ENCODE results near the gene HIBCH. TPM values are rescaled to one million over a fixed set of nuclear protein-coding genes. Genes with fewer than 3 reads are reported as not detected.
A peak's percentile ranks its signal among the peaks of the same experiment; 100 is the strongest.
"Not testable (repeated sequence)": the region's sequence is repeated elsewhere in the genome, so short reads cannot be mapped to it uniquely, and the experiment has no call there.

HIBCH gene, protein sequence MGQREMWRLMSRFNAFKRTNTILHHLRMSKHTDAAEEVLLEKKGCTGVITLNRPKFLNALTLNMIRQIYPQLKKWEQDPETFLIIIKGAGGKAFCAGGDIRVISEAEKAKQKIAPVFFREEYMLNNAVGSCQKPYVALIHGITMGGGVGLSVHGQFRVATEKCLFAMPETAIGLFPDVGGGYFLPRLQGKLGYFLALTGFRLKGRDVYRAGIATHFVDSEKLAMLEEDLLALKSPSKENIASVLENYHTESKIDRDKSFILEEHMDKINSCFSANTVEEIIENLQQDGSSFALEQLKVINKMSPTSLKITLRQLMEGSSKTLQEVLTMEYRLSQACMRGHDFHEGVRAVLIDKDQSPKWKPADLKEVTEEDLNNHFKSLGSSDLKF
- total RNA-seq, result 6.2 TPM

GRCh38 chr2:190319555-190320498, at the start of gene HIBCH:
Gene HIBCH (minus strand): TSS chr2:190319826. CDS start chr2:190319750, 76 bp downstream.
- DNase-seq (ENCODE audit: low read depth in 2 of 3, low spot score in 2 of 3), result peak; percentile 50 to 92 (median 88)

- no peak for DNase-seq (ENCODE audit: low read depth in 2 of 3, low spot score in 2 of 3)
Measured at GRCh38 chr2:190367091-190367490, 47.5 kb upstream of the HIBCH start.

DNA sequence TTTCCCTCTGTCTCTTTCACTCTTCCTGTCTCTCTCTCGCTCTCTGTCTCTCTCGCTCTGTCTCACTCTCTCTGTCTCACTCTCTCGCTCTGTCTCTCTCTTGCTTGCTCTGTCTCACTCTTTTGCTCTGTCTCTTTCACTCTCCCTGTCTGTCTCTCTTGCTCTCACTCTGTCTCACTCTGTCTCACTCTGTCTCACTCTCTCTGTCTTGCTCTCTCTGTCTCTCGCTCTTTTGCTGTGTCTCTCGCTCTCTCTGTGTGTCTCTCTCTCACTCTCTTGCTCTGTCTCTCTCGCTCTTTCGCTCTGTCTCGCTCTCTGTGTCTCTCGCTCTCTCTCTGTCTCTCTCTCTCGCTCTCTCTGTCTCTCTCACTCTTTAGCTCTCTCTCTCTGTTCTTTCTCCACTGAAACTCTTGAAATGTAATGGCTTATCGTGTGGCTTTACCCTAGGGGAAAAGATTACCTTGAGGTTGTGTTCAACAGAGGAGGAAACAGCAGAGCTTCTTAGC, 46.7 kb upstream of the HIBCH start:
- no peak for DNase-seq (ENCODE audit: low read depth in 2 of 3, low spot score in 2 of 3)

GRCh38 chr2:190365499-190366204, 46.0 kb upstream of the HIBCH start:
- DNase-seq (ENCODE audit: low read depth in 2 of 3, low spot score in 2 of 3), result no peak

- no peak for DNase-seq (ENCODE audit: low read depth in 2 of 3, low spot score in 2 of 3)
Measured at GRCh38 chr2:190362894-190363293, 43.3 kb upstream of the HIBCH start.

DNA sequence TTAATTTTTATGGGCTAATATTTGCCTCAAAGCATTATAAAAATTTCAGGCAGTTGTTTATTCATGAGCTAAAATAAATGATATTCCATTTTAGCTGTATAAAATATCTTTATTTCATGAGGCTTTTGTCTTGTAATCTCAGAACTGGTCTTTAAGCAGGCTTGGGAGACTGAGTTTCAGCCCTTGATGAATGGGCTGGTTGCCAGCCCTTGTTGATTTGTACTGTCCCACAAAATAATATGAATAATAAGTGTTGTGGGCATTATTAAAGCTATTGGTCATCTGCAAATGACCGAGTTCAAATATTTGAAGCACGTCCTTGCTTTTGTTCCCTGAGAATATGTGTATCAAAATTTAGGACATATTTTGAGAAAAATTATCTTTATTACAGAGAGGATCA, 41.9 kb upstream of the HIBCH start:
- no peak for DNase-seq (ENCODE audit: low read depth in 2 of 3, low spot score in 2 of 3)

DNA sequence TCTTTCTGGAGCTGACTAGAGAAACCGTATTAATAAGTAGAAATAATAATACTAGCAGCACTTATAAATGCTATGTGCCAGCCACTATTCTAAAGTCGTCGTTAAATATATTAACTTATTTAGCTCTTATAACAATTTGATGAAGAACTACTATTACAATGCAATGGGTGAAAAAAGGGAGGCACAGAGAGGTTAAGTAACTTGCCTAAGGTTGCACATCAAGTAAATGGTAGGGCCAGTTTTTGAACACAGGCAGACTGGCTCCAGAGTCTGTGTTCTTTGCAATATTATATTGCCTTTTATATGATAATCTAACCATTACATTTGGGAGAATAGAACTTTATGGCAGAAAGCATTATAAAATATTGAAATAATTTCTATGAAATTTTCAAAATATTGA, 41.3 kb upstream of the HIBCH start:
- no peak for DNase-seq (ENCODE audit: low read depth in 2 of 3, low spot score in 2 of 3)

DNA sequence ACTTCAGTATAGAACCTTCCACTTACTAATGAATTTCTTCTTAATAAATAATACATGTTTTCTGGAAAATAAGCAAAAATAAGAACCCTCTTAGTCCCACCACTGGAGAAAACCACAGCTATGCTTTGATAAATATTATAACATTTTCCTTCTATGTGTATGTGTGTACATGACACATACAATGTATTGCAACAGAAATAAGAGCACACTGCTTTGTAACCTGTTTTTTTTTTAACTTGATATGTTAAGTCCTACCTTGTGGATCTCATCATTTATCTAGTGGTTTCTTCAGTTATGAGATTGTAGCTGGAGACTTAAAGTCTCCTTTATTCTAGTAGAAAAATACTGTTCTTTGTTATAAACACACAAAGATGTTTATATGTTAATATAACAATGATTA, 40.9 kb upstream of the HIBCH start:
- DNase-seq (ENCODE audit: low read depth in 2 of 3, low spot score in 2 of 3), result no peak

DNA sequence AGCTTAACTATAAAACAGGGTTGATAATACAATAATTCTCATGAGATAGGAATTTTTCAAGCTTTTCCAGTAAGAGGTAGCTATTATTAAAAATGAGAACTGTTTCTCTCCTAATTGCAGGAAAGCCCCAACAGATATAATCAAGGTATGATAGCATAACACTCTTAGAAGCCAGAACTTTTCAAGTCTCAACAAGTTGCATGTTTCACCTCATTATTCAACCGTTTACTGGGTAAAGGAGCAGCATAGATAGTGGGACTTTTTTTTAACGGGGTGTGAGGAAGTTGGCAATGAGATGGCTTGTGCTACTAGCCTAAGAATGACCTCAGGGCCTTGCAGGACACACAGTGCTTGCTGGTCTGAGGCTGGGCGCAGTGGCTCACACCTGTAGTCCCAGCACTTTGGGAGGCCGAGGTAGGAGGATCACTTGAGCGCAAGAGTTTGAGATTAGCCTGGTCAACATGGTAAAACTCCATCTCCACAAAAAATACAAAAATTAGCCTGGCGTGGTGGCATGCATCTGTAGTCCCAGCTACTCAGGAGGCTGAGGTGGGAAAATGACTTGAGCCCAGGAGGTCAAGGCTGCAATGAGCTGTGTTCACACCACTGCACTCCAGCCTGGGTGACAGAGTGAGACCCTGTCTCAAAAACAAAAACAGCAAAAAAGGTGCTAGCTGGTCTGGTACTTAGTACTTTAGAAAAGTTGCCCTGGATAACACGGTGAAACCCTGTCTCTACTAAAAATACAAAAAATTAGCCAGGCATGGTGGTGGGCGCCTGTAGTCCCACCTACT, 39.2 kb upstream of the HIBCH start:
- not testable (repeated sequence) for DNase-seq (ENCODE audit: low read depth in 2 of 3, low spot score in 2 of 3)

GRCh38 chr2:190357600-190357999, 38.0 kb upstream of the HIBCH start:
- DNase-seq (ENCODE audit: low read depth in 2 of 3, low spot score in 2 of 3), result no peak

DNA sequence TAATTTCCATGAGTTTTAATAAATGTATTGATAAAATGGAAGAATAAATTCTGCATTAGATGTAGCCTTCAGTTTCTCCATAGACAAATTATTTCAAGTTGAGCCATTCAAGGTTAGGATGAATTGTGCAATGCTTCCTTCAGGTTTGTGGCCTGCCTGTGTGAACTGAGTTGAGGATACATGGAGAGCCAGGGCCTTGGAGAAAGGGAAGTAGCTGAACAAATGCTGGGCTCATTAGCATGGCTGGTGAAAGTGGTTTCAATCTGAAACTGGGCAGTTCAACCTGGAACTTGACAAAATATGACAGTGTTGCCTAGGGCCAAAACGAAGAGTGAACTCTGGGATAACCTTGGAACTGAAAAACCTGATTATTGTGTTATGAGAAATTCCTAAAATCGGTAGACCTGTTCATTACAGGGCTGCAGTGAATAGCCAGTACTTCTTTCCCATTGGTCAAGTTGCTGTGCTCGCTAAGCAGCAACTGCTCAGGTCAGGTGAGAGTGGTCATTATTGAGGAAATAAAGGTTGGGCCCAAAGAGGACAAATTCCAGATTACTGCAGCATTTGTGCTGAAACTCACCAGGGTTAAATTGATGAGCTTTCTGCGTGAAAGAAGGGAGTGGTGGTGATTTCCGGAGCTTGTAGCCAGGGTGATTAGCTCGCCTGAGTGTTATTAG, 36.5 kb upstream of the HIBCH start:
- DNase-seq (ENCODE audit: low read depth in 2 of 3, low spot score in 2 of 3), result no peak

DNA sequence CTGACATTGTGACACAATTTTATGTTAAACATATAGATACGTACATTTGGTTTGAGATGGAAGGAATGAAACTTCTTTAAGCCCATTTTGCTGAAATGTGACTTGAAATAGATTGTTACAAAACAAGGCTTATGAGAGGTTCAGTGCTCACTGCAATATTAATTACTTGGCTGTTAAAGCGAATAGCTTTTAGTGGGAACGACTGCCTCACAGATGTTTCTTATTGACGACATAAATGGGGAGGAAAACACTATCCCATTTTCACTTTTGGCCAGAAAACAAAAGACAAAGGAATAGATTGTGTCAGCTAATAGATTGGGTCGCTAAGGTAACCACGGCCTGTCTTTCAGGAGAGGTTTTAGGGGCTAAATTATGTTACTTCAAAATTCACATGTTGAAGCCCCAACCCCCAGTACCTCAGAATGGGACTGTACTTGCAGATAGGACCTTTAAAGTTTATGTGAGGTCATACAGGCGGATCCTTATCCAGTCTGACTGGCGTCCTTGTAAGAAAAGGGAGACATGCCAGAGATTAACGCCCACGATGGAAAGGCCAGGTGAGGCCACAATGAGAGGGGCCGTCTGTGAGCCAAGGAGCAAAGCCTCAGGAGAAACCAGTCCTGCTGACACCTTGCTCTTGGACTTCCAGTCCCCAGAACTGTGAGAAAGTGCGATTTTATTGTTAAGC, 34.5 kb upstream of the HIBCH start:
- DNase-seq (ENCODE audit: low read depth in 2 of 3, low spot score in 2 of 3), result no peak

- DNase-seq (ENCODE audit: low read depth in 2 of 3, low spot score in 2 of 3), result no peak
Measured at GRCh38 chr2:190353537-190353899, 33.9 kb upstream of the HIBCH start.

DNA sequence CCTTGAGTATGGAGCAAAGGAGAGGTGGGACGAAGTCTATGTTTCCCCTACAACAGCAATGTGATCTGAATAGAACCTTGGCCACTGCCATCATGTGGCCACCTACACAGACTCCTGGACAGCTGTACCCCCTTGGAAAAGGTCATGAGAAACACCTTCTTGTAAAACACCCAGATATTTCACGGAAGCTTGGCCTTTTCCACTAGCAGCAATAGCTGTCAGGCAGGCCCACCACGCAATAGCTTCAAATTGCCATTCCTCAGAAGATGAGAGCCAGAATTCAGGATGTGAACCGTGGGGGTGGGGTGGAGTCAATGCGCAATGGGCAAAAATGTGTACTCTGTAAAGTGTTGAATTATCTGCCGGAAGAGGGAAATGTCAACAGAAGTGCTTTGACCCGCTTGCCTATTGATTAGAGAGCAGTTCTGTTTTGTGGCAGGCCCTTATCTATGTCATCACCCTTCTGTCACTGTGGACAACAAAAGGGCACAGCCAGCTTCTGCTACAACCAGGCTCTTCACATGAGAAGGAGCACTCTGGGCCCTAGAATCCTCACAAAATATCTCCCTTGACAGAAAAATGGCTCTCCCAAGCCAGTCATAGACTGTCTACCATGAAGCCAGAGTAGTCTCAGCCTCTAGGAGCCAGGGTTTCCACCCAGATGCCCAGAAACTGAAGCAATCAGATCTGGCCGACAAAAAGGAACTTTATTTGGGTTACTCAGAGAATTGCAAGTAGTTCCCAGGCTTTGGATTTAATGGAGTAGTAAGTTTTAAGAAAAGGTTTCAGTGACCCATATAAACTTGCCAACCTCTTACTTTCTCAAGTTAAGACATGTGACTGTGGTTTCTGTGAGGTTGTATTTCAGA, 33.3 kb upstream of the HIBCH start:
- DNase-seq (ENCODE audit: low read depth in 2 of 3, low spot score in 2 of 3), result no peak

DNA sequence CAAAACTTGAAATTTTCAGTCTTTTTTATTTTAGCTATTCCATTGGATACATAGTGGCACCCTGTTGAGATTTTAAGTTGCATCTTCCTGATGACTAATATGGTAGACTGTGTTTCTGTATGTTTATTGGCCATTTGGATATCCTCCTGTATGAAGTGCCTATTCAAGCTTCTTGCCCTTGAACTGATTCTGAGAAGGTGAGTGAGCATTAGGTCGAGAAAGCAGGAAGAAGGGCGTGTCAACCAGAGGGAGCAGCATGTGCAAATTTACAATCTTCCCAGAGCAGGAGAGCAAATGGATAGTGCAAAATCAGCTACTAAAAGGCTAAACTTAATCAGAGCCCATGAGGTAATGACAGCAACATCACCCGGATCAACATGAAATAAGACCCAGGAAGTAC, 32.3 kb upstream of the HIBCH start:
- DNase-seq (ENCODE audit: low read depth in 2 of 3, low spot score in 2 of 3), result no peak

- DNase-seq (ENCODE audit: low read depth in 2 of 3, low spot score in 2 of 3), result no peak
Measured at GRCh38 chr2:190350371-190350770, 30.7 kb upstream of the HIBCH start.

GRCh38 chr2:190344276-190344827, 24.7 kb upstream of the HIBCH start:
- DNase-seq (ENCODE audit: low read depth in 2 of 3, low spot score in 2 of 3), result peak in 1 of 3 donors; percentile 28
